HUES64 (cell line): Measurements from ENCODE around the gene LZTR1. TPM values are rescaled to one million over a fixed set of nuclear protein-coding genes. Genes with fewer than 3 reads are reported as not detected.
"Not testable (repeated sequence)": the region's sequence is repeated elsewhere in the genome, so short reads cannot be mapped to it uniquely, and the experiment has no call there.

Source experiments
- H3K27ac ChIP-seq: 2 replicates; pipeline ENCODE4 v1.7.0; 2013; ENCODE audit warnings: low read depth, low read length, inconsistent platforms
- H3K27me3 ChIP-seq: 2 replicates; pipeline ENCODE4 v1.6.1; 2013; ENCODE audit warnings: mild to moderate bottlenecking, low read length; ENCODE audit not compliant: insufficient read depth
- H3K36me3 ChIP-seq: 2 replicates; pipeline ENCODE4 v1.6.1; 2013; ENCODE audit warnings: mild to moderate bottlenecking, low read length; ENCODE audit not compliant: insufficient read depth
- H3K4me1 ChIP-seq: 2 replicates; pipeline ENCODE4 v1.6.1; 2013; ENCODE audit warnings: mild to moderate bottlenecking, low read length, moderate library complexity; ENCODE audit not compliant: insufficient read depth
- H3K4me3 ChIP-seq: 2 replicates; pipeline ENCODE4 v1.5.1; 2013; ENCODE audit warnings: mild to moderate bottlenecking, low read length, moderate library complexity
- H3K9ac ChIP-seq: 2 replicates; pipeline ENCODE4 v1.6.1; 2013; ENCODE audit warnings: mild to moderate bottlenecking, low read depth, low read length
- H3K9me3 ChIP-seq: 2 replicates; pipeline ENCODE4 v1.6.1; 2013; ENCODE audit warnings: low read depth, low read length; ENCODE audit not compliant: insufficient read depth
- WGBS: fragments of 150-250, 120-280 bp; methylation state at CpG from one replicate; pipeline ENCODE4 v1.1.7; 2013; ENCODE audit warnings: missing lambda C conversion rate; 5-methylcytosine and 5-hydroxymethylcytosine counted together
- polyA plus RNA-seq, 2 experiments: library from polyadenylated mRNA; stranded (reverse); fragments of 50-300 nt; gene quantifications; one replicate each; pipeline ENCODE4 v1.2.3, GENCODE V29; 2013

Gene LZTR1
- polyA plus RNA-seq (2013, experiment 1 of 2): 15.3 TPM
- polyA plus RNA-seq (2013, experiment 2 of 2): 16.1 TPM

DNA sequence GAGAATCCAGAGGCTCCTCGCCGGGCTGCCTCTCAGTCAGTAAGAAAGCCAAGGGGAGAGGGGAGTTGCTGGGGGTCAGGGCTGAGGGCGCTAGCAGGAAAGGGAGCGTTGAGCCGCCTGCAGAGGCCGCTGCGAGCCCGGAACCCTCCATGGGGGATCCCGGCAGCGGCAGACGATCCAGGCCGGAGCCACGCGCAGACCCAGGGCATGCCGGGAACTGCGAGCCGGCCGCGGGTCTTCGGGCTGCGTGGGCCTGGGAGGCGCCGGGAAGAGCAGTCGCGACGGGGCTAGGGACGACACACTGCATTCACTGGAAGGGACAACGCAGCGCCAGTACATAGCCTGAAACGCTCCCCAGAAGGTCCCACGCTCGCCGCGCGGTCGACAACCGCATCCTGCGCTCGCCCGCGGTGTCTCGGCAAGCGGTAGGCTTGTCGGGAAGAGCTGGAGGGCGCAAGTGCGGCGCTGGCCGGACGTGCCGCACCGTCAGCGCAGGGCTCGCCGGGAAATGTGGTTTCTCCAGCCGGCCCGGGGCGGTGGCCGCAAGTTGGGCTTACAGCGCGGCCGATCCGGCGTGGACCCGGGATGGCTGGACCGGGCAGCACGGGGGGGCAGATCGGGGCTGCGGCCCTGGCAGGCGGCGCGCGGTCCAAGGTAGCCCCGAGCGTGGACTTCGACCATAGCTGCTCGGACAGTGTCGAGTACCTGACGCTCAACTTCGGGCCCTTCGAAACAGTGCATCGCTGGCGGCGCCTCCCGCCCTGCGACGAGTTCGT lies at the start of gene LZTR1:
Gene LZTR1 (plus strand): TSS at position 511 of the 776 bp plus-strand sequence. CDS start 75 bp downstream, at position 586.
- H3K4me1 ChIP-seq: peaks cover 14% of the 10 kb centered on the region
- H3K27me3 ChIP-seq: peaks cover 17% of the 10 kb centered on the region
- peak within 1 kb of the TSS; percentile 78 for H3K27ac ChIP-seq
- peaks cover 22% of the 10 kb centered on the region; the same call in 1 of the 2 replicates for H3K36me3 ChIP-seq
- H3K9me3 ChIP-seq: peaks cover 9% of the 10 kb centered on the region
- peak within 1 kb of the TSS; percentile 91 for H3K9ac ChIP-seq
- WGBS: under 1% methylated on average over 87 of the region's 87 CpGs
- peak within 1 kb of the TSS; percentile 75 for H3K4me3 ChIP-seq

DNA sequence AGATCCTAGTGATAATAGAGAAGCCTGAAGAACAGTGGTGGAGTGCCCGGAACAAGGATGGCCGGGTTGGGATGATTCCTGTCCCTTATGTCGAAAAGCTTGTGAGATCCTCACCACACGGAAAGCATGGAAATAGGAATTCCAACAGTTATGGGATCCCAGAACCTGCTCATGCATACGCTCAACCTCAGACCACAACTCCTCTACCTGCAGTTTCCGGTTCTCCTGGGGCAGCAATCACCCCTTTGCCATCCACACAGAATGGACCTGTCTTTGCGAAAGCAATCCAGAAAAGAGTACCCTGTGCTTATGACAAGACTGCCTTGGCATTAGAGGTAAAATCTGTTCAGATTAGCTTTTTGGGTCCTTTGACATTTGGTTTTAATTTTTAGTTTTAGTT lies 48.2 kb upstream of the LZTR1 start:
- Histone ChIP-seq H3K9me3 (no peaks in the 10 kb centered on the region), H3K27me3 (no peaks in the 10 kb centered on the region), H3K4me1 (no peaks in the 10 kb centered on the region), H3K4me3 (no peak overlapping the region), H3K9ac (no peak overlapping the region), H3K36me3 (peaks cover 57% of the 10 kb centered on the region), H3K27ac (no peak overlapping the region)
- 95% methylated on average over 7 of the region's 7 CpGs for WGBS

DNA sequence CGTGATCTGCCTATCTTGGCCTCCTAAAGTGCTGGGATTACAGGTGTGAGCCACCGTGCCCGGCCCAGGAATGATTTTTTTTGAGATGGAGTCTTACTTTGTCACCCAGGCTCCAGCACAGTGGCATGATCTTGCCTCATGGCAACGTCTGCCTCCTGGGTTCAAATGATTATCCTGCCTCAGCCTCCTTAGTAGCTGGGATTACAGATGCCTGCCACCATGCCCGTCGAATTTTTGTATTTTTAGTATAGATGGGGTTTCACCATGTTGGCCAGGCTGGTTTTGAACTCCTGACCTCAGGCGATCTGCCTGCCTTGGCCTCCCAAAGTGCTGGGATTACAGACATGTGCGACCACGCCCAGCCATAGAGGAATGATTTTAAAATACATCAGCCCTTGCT lies 47.0 kb upstream of the LZTR1 start:
- H3K27me3 ChIP-seq, H3K4me3 ChIP-seq, H3K27ac ChIP-seq, H3K9ac ChIP-seq, H3K4me1 ChIP-seq, H3K9me3 ChIP-seq: not testable (repeated sequence)
- peaks cover 58% of the 10 kb centered on the region for H3K36me3 ChIP-seq
- WGBS: 95% methylated on average over 9 of the region's 9 CpGs

DNA sequence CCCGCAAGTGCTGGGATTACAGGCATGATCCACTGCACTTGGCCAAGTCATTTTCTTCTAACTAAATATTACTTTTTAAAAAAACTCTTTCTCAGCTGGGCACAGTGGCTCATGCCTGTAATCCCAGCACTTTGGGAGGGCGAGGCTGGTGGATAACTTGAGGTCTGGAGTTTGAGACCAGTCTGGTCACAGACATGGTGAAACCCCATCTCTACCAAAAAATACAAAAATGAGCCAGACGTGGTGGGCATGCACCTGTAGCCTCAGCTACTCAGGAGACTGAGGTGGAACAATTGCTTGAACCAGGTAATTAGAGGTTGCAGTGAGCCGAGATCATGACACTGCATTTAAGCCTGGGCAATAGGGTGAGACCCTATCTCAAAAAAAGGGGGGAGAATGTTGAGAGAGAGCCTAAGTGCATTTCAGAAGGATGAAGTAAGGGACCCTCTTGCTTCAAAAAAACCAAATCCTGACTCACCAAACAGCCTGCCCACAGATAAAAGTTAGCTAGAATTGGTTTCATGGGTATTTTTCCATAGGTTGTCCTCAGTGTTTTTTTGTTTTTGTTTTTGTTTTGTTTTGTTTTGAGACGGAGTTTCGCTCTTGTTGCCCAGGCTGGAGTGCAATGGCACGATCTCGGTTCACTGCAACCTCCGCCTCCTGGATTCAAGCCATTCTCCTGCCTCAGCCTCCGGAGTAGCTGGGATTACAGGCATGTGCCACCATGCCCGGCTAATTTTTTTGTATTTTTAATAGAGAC lies 46.1 kb upstream of the LZTR1 start:
- not testable (repeated sequence) for H3K4me3 ChIP-seq, H3K9me3 ChIP-seq, H3K27ac ChIP-seq, H3K4me1 ChIP-seq, H3K27me3 ChIP-seq, H3K9ac ChIP-seq
- 97% methylated on average over 11 of the region's 11 CpGs for WGBS
- H3K36me3 ChIP-seq: peaks cover 57% of the 10 kb centered on the region

DNA sequence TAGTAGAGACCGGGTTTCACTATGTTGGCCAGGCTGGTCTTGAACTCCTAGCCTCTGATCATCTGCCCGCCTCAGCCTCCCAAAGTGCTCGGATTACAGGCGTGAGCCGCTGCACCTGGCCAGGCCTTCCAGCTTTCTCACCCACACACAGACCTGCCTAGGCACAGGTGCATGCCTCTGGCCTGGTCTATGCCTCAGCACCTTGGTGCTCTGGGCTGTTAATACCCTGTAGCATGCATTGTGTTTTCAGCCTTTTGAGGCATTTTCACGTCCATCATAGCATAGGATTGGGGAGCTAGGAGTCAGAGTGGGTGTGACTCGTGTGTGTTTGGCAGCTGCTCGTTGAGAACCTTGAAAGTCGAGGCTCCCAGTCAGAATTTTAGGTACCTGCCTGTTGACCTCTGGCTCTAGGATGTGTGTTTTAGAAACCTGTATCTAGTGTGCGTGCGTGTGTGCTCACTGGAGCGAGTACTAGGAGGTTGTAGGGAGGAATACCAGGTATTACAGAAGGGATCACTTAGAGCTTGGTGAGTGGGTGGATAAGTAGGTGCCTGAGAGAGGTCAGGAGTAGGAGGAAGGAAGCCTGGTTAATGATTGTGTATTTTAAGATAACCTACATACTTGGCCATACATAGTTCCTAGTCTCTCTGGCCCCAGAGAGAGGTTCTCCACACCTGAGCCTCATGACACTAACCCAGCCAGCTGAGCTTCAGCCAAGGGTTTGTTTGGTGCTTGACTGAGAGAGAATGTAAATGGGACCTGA lies 44.9 kb upstream of the LZTR1 start:
- no peak overlapping the region for H3K4me3 ChIP-seq
- no peaks in the 10 kb centered on the region for H3K27me3 ChIP-seq
- WGBS: 83% methylated on average over 12 of the region's 12 CpGs
- peaks cover 51% of the 10 kb centered on the region for H3K36me3 ChIP-seq
- no peaks in the 10 kb centered on the region for H3K4me1 ChIP-seq
- no peaks in the 10 kb centered on the region for H3K9me3 ChIP-seq
- no peak overlapping the region for H3K27ac ChIP-seq
- no peak overlapping the region for H3K9ac ChIP-seq

DNA sequence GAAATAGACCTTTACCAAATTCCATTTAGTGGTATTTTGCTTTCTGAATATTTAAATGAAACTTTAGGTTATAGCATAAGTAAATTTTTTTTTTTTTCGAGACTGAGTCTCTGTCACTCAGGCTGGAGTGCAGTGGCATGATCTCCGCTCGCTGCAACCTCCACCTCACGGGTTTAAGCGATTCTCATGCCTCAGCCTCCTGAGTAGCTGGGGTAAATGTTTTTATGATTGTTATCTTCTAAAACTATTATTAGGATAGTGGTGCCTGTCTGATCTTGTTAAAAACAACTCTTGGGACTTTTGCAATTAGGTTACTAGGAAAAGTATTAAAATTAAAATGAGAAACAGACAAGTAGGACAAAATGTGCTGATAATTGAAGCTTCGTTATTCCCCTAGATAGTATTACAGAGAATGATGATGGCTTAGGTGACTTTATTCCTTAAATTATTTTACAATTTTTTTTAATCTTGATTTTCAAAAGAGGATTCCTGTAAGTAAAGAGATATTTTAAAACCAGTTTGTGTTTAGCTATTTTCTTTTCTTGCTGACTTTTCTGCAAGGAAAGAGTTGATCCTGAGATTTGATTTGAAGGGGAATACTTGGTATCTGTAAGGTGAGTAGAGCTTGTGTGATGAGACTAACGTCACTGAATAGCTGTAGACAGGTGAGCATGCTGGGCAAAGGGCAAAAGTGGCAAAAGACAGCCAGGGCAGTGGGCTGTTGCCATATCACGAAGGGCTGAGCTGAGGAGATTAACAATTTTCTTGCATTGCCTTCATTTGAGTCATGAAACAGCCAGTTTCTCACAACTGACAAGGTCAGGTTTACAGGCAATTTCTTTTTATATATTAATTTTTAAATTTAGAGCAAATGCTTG lies 44.1 kb upstream of the LZTR1 start:
- Histone ChIP-seq H3K4me3 (no peak overlapping the region), H3K36me3 (peaks cover 51% of the 10 kb centered on the region), H3K9me3 (no peaks in the 10 kb centered on the region), H3K27me3 (no peaks in the 10 kb centered on the region), H3K27ac (no peak overlapping the region), H3K4me1 (no peaks in the 10 kb centered on the region), H3K9ac (no peak overlapping the region)
- 95% methylated on average over 8 of the region's 8 CpGs for WGBS

DNA sequence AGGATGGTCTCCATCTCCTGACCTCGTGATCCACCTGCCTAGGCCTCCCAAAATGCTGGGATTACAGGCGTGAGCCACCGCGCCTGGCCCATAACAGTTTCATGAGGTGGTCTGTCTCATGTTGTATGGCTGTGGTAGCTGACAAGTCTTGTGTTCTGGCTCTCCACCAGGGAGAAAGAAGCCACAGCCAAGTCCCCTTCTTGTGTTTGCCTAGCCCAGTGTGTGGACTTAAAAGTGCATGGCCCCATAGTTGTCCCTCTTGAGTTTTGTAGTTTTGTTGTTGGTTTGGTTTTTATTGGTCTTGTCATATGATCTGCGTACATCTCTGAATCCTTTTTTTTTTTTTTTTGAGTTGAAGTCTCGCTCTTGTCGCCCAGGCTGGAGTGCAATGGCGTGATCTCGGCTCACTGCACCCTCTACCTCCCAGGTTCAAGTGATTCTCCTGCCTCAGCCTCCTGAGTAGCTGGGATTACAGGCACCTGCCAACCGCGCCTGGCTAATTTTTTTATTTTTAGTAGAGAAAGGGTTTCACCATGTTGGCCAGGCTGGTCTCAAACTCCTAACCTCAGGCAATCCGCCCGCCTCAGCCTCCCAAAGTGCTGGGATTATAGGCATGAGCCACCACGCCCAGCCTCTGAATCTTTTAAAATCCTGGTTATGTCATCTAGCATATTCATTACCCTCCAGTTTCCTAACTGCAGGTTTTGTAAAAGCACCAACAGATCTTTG lies 42.5 kb upstream of the LZTR1 start:
- H3K9me3 ChIP-seq, H3K27ac ChIP-seq, H3K27me3 ChIP-seq, H3K4me3 ChIP-seq, H3K4me1 ChIP-seq, H3K9ac ChIP-seq: not testable (repeated sequence)
- 92% methylated on average over 14 of the region's 14 CpGs for WGBS
- peaks cover 39% of the 10 kb centered on the region for H3K36me3 ChIP-seq

DNA sequence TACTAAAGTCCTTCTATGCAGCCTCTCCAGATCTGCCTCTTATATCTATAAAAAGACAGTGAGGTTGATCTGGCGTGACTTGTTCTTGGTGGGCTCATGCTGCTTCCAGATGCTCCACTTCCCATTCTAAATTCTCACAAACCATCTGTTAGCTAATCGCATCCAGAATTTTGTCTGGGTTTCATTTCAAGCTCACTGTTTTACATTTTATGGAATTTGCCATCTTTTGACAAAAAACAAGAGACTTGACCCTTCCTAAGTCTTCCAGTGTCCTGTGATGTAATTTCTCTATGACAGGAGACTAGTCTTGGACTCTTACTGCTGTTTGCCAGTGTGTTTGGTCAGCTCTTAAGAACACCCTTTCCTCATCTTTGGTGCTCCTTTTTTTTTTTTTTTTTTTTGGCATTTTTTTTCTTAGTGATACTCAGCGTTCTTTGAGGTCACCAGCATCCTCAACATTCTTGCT lies 41.9 kb upstream of the LZTR1 start:
- Histone ChIP-seq H3K27me3 (no peaks in the 10 kb centered on the region), H3K9ac (no peak overlapping the region), H3K4me1 (no peaks in the 10 kb centered on the region), H3K27ac (no peak overlapping the region), H3K4me3 (no peak overlapping the region), H3K36me3 (peaks cover 35% of the 10 kb centered on the region), H3K9me3 (no peaks in the 10 kb centered on the region)
- 93% methylated on average over 3 of the region's 3 CpGs for WGBS

DNA sequence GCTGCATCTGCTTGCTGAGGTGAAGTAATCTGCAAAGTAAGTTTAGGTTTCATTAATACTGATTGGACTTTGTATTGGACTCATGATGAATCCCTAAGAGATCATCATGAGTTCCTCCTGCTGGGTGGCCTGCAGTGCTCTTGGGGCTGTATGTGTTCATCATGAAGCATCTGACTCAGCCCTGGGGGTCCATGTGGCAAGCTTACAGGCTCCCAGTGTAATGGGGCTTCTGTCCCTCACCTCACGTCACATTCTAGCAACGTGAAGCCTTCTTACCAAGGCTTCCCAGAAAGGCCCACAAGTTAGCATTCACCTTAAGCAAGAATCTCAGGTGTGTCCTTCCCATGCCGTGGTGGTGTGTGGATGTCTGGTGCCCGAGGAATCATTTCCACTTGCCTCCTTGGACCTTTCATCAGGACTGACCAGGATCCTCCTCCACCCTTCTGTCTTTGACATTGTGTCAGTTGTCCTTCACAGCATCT lies 41.2 kb upstream of the LZTR1 start:
- Histone ChIP-seq H3K9ac (no peak overlapping the region), H3K9me3 (no peaks in the 10 kb centered on the region), H3K4me3 (no peak overlapping the region), H3K36me3 (peaks cover 32% of the 10 kb centered on the region), H3K27me3 (no peaks in the 10 kb centered on the region), H3K4me1 (no peaks in the 10 kb centered on the region), H3K27ac (no peak overlapping the region)
- WGBS: 100% methylated on average over 4 of the region's 4 CpGs
